ENCODE results near the gene HYCC2. TPM values are rescaled to one million over a fixed set of nuclear protein-coding genes. Genes with fewer than 3 reads are reported as not detected.
A peak's percentile ranks its signal among the peaks of the same experiment; 100 is the strongest.
"Not testable (repeated sequence)": the region's sequence is repeated elsewhere in the genome, so short reads cannot be mapped to it uniquely, and the experiment has no call there.

Gene HYCC2
- polyA plus RNA-seq, 3 donors: 6.8 to 10.2 (median 7.7) TPM

DNA sequence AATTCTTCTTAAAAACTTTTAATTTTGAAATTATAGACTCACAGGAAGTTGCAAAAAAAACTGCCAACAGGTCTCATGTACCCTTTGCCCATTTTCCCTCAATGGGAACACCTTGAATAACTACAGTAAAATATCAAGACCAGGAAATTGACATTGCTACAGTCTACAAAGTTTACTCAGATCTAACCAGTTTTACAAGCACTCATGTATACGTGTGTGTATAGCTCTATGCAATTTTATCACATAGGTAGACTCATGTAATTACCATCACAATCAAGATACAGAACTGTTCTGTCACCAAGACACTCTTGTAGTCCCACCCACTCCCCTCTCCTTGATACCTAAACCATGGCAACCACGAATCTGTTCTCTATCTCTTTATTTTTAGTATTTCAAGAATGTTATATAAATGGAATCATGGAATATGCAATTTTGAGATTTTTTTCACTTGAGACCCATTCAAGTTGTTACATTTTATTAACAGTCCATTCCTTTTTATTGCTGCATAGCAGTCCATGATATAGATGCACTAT is 6.6 kb downstream of the HYCC2 start:
- Histone ChIP-seq H3K9me3 (replicated peaks in 1 of 2; ENCODE audit: control insufficient read depth in 1 of 2, insufficient read depth in 1 of 2, low read length in 2 of 2) (no peaks in the 10 kb centered on the region), H3K4me1 (ENCODE audit: control insufficient read depth in 1 of 2, insufficient read depth in 2 of 2, low read length in 2 of 2) (peaks cover 9 to 28% of the 10 kb centered on the region in 2 donors), H3K27ac (ENCODE audit: low read depth in 1 of 2, low read length in 2 of 2) (no peak overlapping the region), H3K4me3 (replicated peaks in 1 of 3; ENCODE audit: low read depth in 2 of 3, low read length in 3 of 3) (no peak overlapping the region), H3K27me3 (ENCODE audit: control insufficient read depth in 2 of 2, insufficient read depth in 2 of 2, low read length in 2 of 2) (no peaks in the 10 kb centered on the region), H2AFZ (ENCODE audit: insufficient read depth, low read depth, low read length, poor library complexity, severe bottlenecking) (no peak overlapping the region), H3K4me2 (replicated peaks; ENCODE audit: extremely low read depth, low read length, poor library complexity, severe bottlenecking) (no peak overlapping the region), H3K79me2 (ENCODE audit: insufficient read depth, low read length) (peaks cover 94% of the 10 kb centered on the region), H3K9ac (ENCODE audit: insufficient read depth, low read length, poor library complexity, severe bottlenecking) (no peak overlapping the region), H4K20me1 (ENCODE audit: insufficient read depth, low read length) (peaks cover 66% of the 10 kb centered on the region), H3K36me3 (replicated peaks in 1 of 2; ENCODE audit: control insufficient read depth in 1 of 2, insufficient read depth in 2 of 2, low read length in 2 of 2) (peaks cover 0 to 14% of the 10 kb centered on the region in 2 donors)
- H3K4me1 Mint-ChIP-seq: peaks cover 40% of the 10 kb centered on the region
- TF ChIP-seq, protein P1, sequence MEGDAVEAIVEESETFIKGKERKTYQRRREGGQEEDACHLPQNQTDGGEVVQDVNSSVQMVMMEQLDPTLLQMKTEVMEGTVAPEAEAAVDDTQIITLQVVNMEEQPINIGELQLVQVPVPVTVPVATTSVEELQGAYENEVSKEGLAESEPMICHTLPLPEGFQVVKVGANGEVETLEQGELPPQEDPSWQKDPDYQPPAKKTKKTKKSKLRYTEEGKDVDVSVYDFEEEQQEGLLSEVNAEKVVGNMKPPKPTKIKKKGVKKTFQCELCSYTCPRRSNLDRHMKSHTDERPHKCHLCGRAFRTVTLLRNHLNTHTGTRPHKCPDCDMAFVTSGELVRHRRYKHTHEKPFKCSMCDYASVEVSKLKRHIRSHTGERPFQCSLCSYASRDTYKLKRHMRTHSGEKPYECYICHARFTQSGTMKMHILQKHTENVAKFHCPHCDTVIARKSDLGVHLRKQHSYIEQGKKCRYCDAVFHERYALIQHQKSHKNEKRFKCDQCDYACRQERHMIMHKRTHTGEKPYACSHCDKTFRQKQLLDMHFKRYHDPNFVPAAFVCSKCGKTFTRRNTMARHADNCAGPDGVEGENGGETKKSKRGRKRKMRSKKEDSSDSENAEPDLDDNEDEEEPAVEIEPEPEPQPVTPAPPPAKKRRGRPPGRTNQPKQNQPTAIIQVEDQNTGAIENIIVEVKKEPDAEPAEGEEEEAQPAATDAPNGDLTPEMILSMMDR (IDR thresholded peaks at IDR 0.05): no peak
- intact Hi-C loops (cut with micrococcal nuclease): loop anchor here (5.0 kb wide), 2 partner anchors 103 to 158 kb away; partner anchors contain the start of gene ORC2 (in 2 of the 2)
- DNase-seq: no peak
- no peak overlapping the region for H3K4me3 Mint-ChIP-seq
- peaks cover 14 to 17% of the 10 kb centered on the region in 2 donors for H3K36me3 Mint-ChIP-seq
- H3K27ac Mint-ChIP-seq: peak overlapping the region in 1 of 7 donors; percentile 20
- no CpG with 5 or more reads among the region's 2 CpGs for WGBS (ENCODE audit: insufficient coverage)
- no peaks in the 10 kb centered on the region for H3K9me3 Mint-ChIP-seq
- peaks cover 0 to 3% (median 2%) of the 10 kb centered on the region in 3 donors for H3K27me3 Mint-ChIP-seq (ENCODE audit: low read depth in 3 of 3)

DNA sequence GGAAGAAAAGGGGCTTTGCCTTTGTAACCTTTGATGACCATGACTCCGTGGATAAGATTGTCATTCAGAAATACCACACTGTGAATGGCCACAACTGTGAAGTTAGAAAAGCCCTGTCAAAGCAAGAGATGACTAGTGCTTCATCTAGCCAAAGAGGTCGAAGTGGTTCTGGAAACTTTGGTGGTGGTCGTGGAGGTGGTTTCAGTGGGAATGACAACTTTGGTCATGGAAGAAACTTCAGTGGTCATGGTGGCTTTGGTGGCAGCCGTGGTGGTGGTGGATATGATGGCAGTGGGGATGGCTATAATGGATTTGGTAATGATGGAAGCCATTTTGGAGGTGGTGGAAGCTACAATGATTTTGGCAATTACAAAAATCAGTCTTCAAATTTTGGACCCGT is 8.0 kb downstream of the HYCC2 start:
- 92% methylated on average over 4 of the region's 5 CpGs for WGBS (ENCODE audit: insufficient coverage)
- Histone ChIP-seq H4K20me1 (ENCODE audit: insufficient read depth, low read length) (peaks cover 72% of the 10 kb centered on the region), H3K79me2 (ENCODE audit: insufficient read depth, low read length) (peaks cover 94% of the 10 kb centered on the region), H3K36me3 (replicated peaks in 1 of 2; ENCODE audit: control insufficient read depth in 1 of 2, insufficient read depth in 2 of 2, low read length in 2 of 2) (peaks cover 0 to 24% of the 10 kb centered on the region in 2 donors), H3K4me1 (ENCODE audit: control insufficient read depth in 1 of 2, insufficient read depth in 2 of 2, low read length in 2 of 2) (peaks cover 4 to 28% of the 10 kb centered on the region in 2 donors)
- intact Hi-C loops (cut with micrococcal nuclease); H3K9me3 ChIP-seq (replicated peaks in 1 of 2; ENCODE audit: control insufficient read depth in 1 of 2, insufficient read depth in 1 of 2, low read length in 2 of 2); H3K9me3 Mint-ChIP-seq; H3K4me2 ChIP-seq (replicated peaks; ENCODE audit: extremely low read depth, low read length, poor library complexity, severe bottlenecking); H3K27ac ChIP-seq (ENCODE audit: low read depth in 1 of 2, low read length in 2 of 2); H3K27me3 ChIP-seq (ENCODE audit: control insufficient read depth in 2 of 2, insufficient read depth in 2 of 2, low read length in 2 of 2); H3K4me3 Mint-ChIP-seq; H3K27me3 Mint-ChIP-seq (ENCODE audit: low read depth in 3 of 3); DNase-seq; H3K4me3 ChIP-seq (replicated peaks in 1 of 3; ENCODE audit: low read depth in 2 of 3, low read length in 3 of 3); H2AFZ ChIP-seq (ENCODE audit: insufficient read depth, low read depth, low read length, poor library complexity, severe bottlenecking); H3K9ac ChIP-seq (ENCODE audit: insufficient read depth, low read length, poor library complexity, severe bottlenecking): not testable (repeated sequence)
- H3K27ac Mint-ChIP-seq: peak overlapping the region in 1 of 7 donors; percentile 35
- peaks cover 43% of the 10 kb centered on the region for H3K4me1 Mint-ChIP-seq
- H3K36me3 Mint-ChIP-seq: peaks cover 17 to 21% of the 10 kb centered on the region in 2 donors

Data from CD14-positive monocyte (primary cell).